ENCODE data around the gene FRMPD4. TPM values are rescaled to one million over a fixed set of nuclear protein-coding genes. Genes with fewer than 3 reads are reported as not detected.

The FRMPD4 gene
- total RNA-seq, 4 donors from 2014 or later, result under 0.01 to 0.39 (median 0.30) TPM; not detected in 1

DNA sequence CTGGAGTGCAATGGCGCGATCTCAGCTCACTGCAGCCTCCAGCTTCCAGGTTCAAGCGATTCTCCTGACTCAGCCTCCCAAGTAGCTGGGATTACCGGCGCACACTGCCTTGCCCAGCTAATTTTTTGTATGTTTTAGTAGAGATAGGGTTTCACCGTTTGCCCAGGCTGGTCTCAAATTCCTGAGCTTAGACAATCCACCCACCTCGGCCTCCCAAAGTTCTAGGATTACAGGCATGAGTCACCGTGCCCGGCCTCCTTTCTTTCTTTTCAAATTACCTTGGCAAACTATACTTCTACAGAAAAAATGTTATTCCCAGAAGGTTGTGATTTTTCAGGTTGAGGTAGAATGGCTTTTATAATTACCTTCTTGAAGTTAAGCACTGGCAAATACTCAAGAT, 331.0 kb downstream of the FRMPD4 start:
- Histone ChIP-seq H3K4me3 (no peak overlapping the region), H3K9me3 (no peaks in the 10 kb centered on the region), H3K27me3 (no peaks in the 10 kb centered on the region), H3K4me1 (no peaks in the 10 kb centered on the region), H3K27ac (no peak overlapping the region), H3K36me3 (no peaks in the 10 kb centered on the region)
- WGBS, 2 donors, result 88 to 89% methylated on average over 9 of the region's 9 CpGs
- DNase-seq (ENCODE audit: low spot score in 2 of 2), result no peak
- TF ChIP-seq, protein P1, sequence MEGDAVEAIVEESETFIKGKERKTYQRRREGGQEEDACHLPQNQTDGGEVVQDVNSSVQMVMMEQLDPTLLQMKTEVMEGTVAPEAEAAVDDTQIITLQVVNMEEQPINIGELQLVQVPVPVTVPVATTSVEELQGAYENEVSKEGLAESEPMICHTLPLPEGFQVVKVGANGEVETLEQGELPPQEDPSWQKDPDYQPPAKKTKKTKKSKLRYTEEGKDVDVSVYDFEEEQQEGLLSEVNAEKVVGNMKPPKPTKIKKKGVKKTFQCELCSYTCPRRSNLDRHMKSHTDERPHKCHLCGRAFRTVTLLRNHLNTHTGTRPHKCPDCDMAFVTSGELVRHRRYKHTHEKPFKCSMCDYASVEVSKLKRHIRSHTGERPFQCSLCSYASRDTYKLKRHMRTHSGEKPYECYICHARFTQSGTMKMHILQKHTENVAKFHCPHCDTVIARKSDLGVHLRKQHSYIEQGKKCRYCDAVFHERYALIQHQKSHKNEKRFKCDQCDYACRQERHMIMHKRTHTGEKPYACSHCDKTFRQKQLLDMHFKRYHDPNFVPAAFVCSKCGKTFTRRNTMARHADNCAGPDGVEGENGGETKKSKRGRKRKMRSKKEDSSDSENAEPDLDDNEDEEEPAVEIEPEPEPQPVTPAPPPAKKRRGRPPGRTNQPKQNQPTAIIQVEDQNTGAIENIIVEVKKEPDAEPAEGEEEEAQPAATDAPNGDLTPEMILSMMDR (IDR thresholded peaks at IDR 0.05), result no peak

DNA sequence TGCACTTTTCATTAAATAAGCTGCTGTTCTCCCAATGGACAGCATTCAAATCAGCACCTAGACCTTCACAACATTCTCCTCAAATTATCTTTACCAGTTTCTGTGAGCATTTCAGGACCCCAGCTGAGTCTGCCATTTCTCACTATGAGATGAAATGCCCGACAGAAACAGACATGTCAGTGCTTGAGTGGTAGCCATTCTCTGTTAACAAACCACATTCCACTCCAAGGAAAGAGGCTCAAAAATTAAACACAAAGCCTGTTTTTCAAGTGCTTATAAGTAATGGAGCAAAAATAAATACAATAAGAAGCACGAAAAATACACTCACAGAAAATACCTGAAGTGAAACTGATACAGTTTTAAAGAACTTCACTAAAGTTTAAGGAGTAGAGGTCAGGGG, 332.8 kb downstream of the FRMPD4 start:
- Histone ChIP-seq H3K4me3 (no peak overlapping the region), H3K27me3 (no peaks in the 10 kb centered on the region), H3K9me3 (no peaks in the 10 kb centered on the region), H3K36me3 (no peaks in the 10 kb centered on the region), H3K4me1 (no peaks in the 10 kb centered on the region), H3K27ac (no peak overlapping the region)
- TF ChIP-seq POLR2A (IDR thresholded peaks at IDR 0.05) (no peak), EP300 (IDR thresholded peaks at IDR 0.05) (no peak)
- TF ChIP-seq, protein P1 (IDR thresholded peaks at IDR 0.05), result no peak
- no peak for DNase-seq (ENCODE audit: low spot score in 2 of 2)
- WGBS, 2 donors, result 75 to 87% methylated on average over 2 of the region's 2 CpGs

DNA sequence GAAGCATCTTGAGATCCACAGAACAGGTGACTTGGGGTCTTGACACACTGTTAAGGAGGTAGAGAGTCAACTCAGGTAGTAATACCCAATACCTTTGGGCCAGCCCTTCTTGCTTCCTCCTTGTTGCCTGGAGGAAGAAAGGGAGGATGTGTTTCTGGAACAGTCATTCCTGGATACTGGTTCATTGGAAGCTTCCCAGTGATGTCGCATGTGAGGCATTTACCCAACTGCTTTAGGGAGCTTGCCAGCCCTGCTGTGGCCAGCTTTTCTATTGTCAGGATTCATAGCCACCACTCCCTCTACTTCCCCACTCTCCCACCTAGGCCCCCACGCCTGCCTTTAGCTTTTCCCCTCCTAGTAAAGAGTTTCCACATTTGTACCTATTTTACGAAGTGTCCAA, 342.7 kb downstream of the FRMPD4 start:
- Histone ChIP-seq H3K36me3 (no peaks in the 10 kb centered on the region), H3K27me3 (no peaks in the 10 kb centered on the region), H3K4me1 (no peaks in the 10 kb centered on the region), H3K4me3 (no peak overlapping the region), H3K9me3 (no peaks in the 10 kb centered on the region), H3K27ac (no peak overlapping the region)
- no peak for TF ChIP-seq POLR2A (IDR thresholded peaks at IDR 0.05)
- TF ChIP-seq, protein P1 (IDR thresholded peaks at IDR 0.05), result no peak
- 79 to 94% methylated on average over 3 of the region's 3 CpGs for WGBS, 2 donors
- DNase-seq (ENCODE audit: low spot score in 2 of 2), result no peak

DNA sequence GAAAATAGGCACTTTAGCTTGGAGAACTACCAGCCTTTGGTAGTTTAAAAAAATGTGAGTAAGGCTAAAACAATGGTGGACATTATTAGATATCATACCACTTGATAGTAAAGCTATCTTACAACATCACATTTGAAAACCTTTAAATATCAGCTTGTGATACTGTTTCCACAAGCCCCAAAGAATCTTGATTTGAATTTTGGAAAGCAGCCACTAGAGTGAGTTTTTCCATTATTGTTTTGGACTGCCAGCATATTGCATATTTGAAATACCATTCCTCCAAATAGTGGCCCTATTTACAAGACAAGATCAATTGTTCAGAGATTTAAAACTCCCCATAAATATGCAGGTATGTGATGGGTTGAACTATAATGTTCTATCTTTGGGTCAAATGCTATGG, 349.9 kb downstream of the FRMPD4 start:
- Histone ChIP-seq H3K36me3 (no peaks in the 10 kb centered on the region), H3K9me3 (no peaks in the 10 kb centered on the region), H3K4me1 (no peaks in the 10 kb centered on the region), H3K4me3 (no peak overlapping the region), H3K27me3 (no peaks in the 10 kb centered on the region), H3K27ac (no peak overlapping the region)
- TF ChIP-seq EP300 (IDR thresholded peaks at IDR 0.05) (no peak), POLR2A (IDR thresholded peaks at IDR 0.05) (no peak)
- TF ChIP-seq, protein P1 (IDR thresholded peaks at IDR 0.05), result no peak
- DNase-seq (ENCODE audit: low spot score in 2 of 2), result no peak

DNA sequence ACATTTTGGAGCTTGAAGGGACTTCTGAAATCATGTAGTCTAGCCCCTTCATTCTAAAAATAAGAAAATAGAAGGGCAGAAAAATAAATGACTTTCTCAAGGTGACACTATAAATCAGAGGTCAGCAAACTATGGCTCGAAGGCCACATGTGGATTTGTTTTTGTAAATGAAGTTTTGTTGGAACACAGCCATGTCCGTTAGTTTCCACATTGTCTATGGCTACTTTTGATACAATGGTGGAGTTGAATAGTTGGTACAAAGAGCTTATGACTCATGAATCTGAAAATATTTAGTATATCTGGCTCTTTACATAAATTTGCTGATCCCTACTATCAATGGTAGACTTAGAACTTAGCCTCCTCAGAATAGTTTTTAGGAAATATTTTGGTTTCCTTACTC, 350.5 kb downstream of the FRMPD4 start:
- Histone ChIP-seq H3K36me3 (no peaks in the 10 kb centered on the region), H3K4me1 (no peaks in the 10 kb centered on the region), H3K9me3 (no peaks in the 10 kb centered on the region), H3K4me3 (no peak overlapping the region), H3K27ac (no peak overlapping the region), H3K27me3 (no peaks in the 10 kb centered on the region)
- no peak for DNase-seq (ENCODE audit: low spot score in 2 of 2)
- no peak for TF ChIP-seq POLR2A (IDR thresholded peaks at IDR 0.05)
- TF ChIP-seq EP300 (IDR thresholded peaks at IDR 0.05), result no peak
- 25 to 34% methylated on average over 2 of the region's 2 CpGs for WGBS, 2 donors

DNA sequence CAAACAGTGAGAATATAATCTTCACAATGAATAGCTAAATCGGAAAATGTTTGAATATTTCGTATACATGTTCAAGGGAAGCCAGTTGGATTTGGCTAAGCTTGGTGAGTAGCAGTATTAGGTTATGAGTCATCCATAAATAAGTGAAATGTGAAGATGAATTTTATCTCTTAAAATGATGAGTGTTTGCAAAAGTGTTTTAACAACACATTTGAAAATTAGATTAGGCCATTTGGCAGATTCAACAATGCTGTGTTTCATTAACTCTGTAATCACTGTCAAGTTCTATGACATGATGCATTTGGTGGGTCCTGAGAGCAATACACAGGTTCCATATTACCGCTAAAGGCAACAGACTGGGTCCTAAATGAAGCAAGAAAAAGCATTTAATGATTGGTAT, 351.1 kb downstream of the FRMPD4 start:
- no peaks in the 10 kb centered on the region for H3K27me3 ChIP-seq
- no peaks in the 10 kb centered on the region for H3K9me3 ChIP-seq
- no peaks in the 10 kb centered on the region for H3K4me1 ChIP-seq
- H3K36me3 ChIP-seq, result no peaks in the 10 kb centered on the region
- no peak overlapping the region for H3K4me3 ChIP-seq
- no peak overlapping the region for H3K27ac ChIP-seq
- 64 to 80% methylated on average over 3 of the region's 3 CpGs for WGBS, 2 donors
- no peak for DNase-seq (ENCODE audit: low spot score in 2 of 2)
- TF ChIP-seq EP300 (IDR thresholded peaks at IDR 0.05), result no peak
- no peak for TF ChIP-seq POLR2A (IDR thresholded peaks at IDR 0.05)
- TF ChIP-seq, protein P1 (IDR thresholded peaks at IDR 0.05), result no peak

Measured in tibial nerve (tissue), 4 donors.